Adrenal gland (tissue), 12 donors: ENCODE data around the gene CEACAM4. TPM values are rescaled to one million over a fixed set of nuclear protein-coding genes. Genes with fewer than 3 reads are reported as not detected.
A peak's percentile ranks its signal among the peaks of the same experiment; 100 is the strongest.

Source experiments
- DNase-seq, 7 donors: peaks; one replicate each; pipeline ENCODE4 v3.0.0-alpha.2; 2019 to 2020
- H3K27ac ChIP-seq, 5 donors: fragments of 200-600 bp; sonication (generic) in 4 of 5; 1 replicate in 3 of 5; 2 replicates in 2 of 5; pipeline versions ENCODE4 v1.5.1 to v1.8.0; 2016 to 2020; ENCODE audit warnings: mild to moderate bottlenecking in 1 of 5
- H3K27me3 ChIP-seq: fragments of 200-600 bp; 2 replicates; pipeline ENCODE4 v1.8.0; 2021
- H3K36me3 ChIP-seq, 2 donors: fragments of 200-600 bp; replicated peaks in 1 of 2; 1 replicate in 1 of 2; 2 replicates in 1 of 2; pipeline versions ENCODE4 v1.5.1 to v1.8.0; 2018 to 2022
- H3K4me1 ChIP-seq, 2 donors: fragments of 200-600 bp; replicated peaks in 1 of 2; 1 replicate in 1 of 2; 2 replicates in 1 of 2; pipeline versions ENCODE4 v1.5.1 to v1.8.0; 2018 to 2021
- H3K4me3 ChIP-seq, 4 donors: fragments of 200-600 bp; sonication (generic) in 3 of 4; one replicate each; pipeline ENCODE4 v1.5.1; 2016 to 2018
- H3K9me3 ChIP-seq, 3 donors: fragments of 200-600 bp; sonication (generic) in 1 of 3; replicated peaks in 1 of 3; 1 replicate in 2 of 3; 2 replicates in 1 of 3; pipeline versions ENCODE4 v1.5.1 to v1.8.0; 2016 to 2021
- POLR2A ChIP-seq, 2 donors: fragments of 450-650 bp; IDR thresholded peaks; one replicate each; pipeline ENCODE4 v1.6.1; 2017; ENCODE audit warnings: antibody characterized with exemption in 2 of 2, mild to moderate bottlenecking in 2 of 2, moderate library complexity in 1 of 2
- WGBS, 4 donors: extraction: QIAGEN DNeasy Blood & Tissue Kit in 2 of 4; methylation state at CpG; one replicate each; pipeline versions ENCODE4 v1.1.5 to v1.1.7; 2013 to 2017; 5-methylcytosine and 5-hydroxymethylcytosine counted together
- intact Hi-C, 2 donors: fragments of 100-400 bp; cut with DNase I; formaldehyde crosslinking; loops; one replicate each; pipeline versions ENCODE4 v1.14.1 to v1.15.0; 2022 to 2023
- polyA plus RNA-seq, 3 donors: library from polyadenylated mRNA; stranded (reverse); fragments of 200-250 nt in 2 of 3; fragments of 350-450 nt in 1 of 3; fragmentation: Illumina TruSeq in 1 of 3; extraction: RNeasy Lipid Tissue Mini Kit (QIAGEN cat#74804) in 1 of 3; gene quantifications; one replicate each; pipeline ENCODE4 v1.2.3, GENCODE V29; 2013 to 2014
- total RNA-seq, 9 donors: library from RNA; depleted of rRNA in 4 of 9; stranded (reverse); fragments of >200 nt in 4 of 9; fragments of 120-200 nt in 1 of 9; fragmentation: NEBNext Ultra II Directional in 1 of 9; extraction: Animal tissue kit (Norgen Biotek cat#: 25700) in 1 of 9; gene quantifications; one replicate each; pipeline versions ENCODE4 v1.1.0 to v1.2.4, GENCODE V29; 2013 to 2023
- TF ChIP-seq, protein P1 (sequence below), 6 experiments: fragments of 450-650 bp in 4 of 6; fragments of 200-600 bp in 2 of 6; sonication (generic) in 1 of 6; IDR thresholded peaks; 1 replicate in 5 of 6; 2 replicates in 1 of 6; pipeline versions ENCODE4 v1.5.1 to v1.8.0; 2016 to 2021; ENCODE audit warnings: antibody characterized with exemption in 6 of 6, mild to moderate bottlenecking in 2 of 6, moderate library complexity in 1 of 6
- donor health status: healthy with polysubstance abuse.
- donor health status: Bipolar disorder and iron deficiency.
- donor health status: DM: yes; HTN: yes; CAD: no.
- donor health status: DM: no; HTN: no; CAD: no.
- donor health status: DM: no; HTN: no; CAD: no.
- donor health status: DM: yes; HTN: yes; CAD: no.

Gene CEACAM4
- total and polyA plus RNA-seq, 12 donors = 0.19 to 1.6 (median 0.84) TPM; not detected in 3

- no peaks in the 10 kb centered on the region for H3K9me3 ChIP-seq
- H3K27me3 ChIP-seq = peaks cover 3% of the 10 kb centered on the region
- WGBS, 4 donors = 56 to 68% (median 64%) methylated on average over 4 of the region's 4 CpGs
- no peak overlapping the region for H3K4me3 ChIP-seq
- no peaks in the 10 kb centered on the region for H3K36me3 ChIP-seq
- no peak for DNase-seq
- no peaks in the 10 kb centered on the region for H3K4me1 ChIP-seq
- intact Hi-C loops = no loop called here
- H3K27ac ChIP-seq = no peak overlapping the region
- TF ChIP-seq, protein P1, sequence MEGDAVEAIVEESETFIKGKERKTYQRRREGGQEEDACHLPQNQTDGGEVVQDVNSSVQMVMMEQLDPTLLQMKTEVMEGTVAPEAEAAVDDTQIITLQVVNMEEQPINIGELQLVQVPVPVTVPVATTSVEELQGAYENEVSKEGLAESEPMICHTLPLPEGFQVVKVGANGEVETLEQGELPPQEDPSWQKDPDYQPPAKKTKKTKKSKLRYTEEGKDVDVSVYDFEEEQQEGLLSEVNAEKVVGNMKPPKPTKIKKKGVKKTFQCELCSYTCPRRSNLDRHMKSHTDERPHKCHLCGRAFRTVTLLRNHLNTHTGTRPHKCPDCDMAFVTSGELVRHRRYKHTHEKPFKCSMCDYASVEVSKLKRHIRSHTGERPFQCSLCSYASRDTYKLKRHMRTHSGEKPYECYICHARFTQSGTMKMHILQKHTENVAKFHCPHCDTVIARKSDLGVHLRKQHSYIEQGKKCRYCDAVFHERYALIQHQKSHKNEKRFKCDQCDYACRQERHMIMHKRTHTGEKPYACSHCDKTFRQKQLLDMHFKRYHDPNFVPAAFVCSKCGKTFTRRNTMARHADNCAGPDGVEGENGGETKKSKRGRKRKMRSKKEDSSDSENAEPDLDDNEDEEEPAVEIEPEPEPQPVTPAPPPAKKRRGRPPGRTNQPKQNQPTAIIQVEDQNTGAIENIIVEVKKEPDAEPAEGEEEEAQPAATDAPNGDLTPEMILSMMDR (IDR thresholded peaks at IDR 0.05) = no peak
Observed at GRCh38 chr19:41612483-41612882, 14.4 kb downstream of the CEACAM4 start.

GRCh38 chr19:41610789-41611188 is 16.1 kb downstream of the CEACAM4 start:
- DNase-seq = no peak

DNA sequence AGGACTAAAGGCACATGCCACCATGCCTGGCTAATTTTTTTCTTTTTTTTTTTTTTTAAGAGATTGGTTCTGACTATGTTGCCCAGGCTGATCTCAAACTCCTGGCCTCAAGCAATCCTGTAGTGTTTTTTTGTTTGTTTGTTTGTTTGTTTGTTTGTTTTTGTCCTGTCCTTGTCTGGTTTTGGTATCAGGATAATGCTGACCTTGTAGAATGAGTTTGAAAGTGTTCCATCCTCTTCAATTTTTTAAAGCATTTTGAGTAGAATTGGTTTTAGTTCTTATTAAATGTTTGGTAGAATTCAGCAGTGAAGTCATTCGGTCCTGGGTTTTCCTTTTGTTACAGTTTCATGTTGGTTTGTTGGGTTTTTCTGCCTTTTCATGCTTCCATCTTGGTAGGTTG is 19.2 kb downstream of the CEACAM4 start:
- no peaks in the 10 kb centered on the region for H3K9me3 ChIP-seq
- WGBS, 4 donors = 48 to 79% (median 69%) methylated on average over 1 of the region's 1 CpG
- no peak overlapping the region for H3K4me3 ChIP-seq

More at GRCh38 chr19:41610789-41611188, 16.1 kb downstream of the CEACAM4 start:
- Histone ChIP-seq H3K4me3 (no peak overlapping the region), H3K4me1 (no peaks in the 10 kb centered on the region), H3K36me3 (no peaks in the 10 kb centered on the region), H3K9me3 (no peaks in the 10 kb centered on the region), H3K27ac (no peak overlapping the region), H3K27me3 (peaks cover 3% of the 10 kb centered on the region)
- TF ChIP-seq, protein P1 (IDR thresholded peaks at IDR 0.05) = no peak
- no peak for TF ChIP-seq POLR2A (IDR thresholded peaks at IDR 0.05)
- intact Hi-C loops = no loop called here

DNA sequence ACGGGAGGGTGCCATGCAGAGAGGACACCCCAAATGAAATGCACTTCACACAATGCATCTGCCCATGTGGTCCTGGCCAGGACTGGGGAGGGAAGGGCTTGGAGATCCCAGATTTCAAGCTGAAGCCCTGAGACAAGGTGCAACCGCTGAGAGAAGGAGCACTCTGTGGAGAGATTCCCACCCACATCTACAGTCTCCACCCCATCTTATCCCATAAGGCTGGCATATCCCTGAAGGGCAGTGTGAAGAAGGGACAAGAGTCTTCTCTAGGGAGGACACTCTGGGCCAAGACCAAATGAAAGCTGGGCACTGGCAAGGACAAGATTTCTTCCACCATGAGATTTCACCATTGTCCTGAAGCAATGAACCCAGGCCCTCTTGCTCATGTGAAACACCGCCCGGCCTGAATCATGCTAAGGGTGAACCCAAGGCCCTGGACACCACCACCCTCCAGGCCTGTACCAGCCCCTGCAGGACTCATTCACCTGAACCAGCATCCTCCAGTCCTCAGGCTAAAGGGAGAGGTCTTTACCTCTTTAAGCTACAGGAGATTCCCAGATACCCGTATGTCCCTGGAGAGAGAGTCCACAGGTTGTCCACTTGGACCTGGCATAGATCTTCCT is 20.5 kb downstream of the CEACAM4 start:
- TF ChIP-seq POLR2A (IDR thresholded peaks at IDR 0.05) = no peak
- TF ChIP-seq, protein P1 (IDR thresholded peaks at IDR 0.05) = no peak
- intact Hi-C loops = no loop called here
- H3K36me3 ChIP-seq = no peaks in the 10 kb centered on the region
- H3K27ac ChIP-seq = no peak overlapping the region
- H3K4me1 ChIP-seq = no peaks in the 10 kb centered on the region
- no peak overlapping the region for H3K4me3 ChIP-seq
- H3K27me3 ChIP-seq = peaks cover 3% of the 10 kb centered on the region
- 67 to 84% (median 74%) methylated on average over 5 of the region's 5 CpGs for WGBS, 4 donors
- H3K9me3 ChIP-seq = no peaks in the 10 kb centered on the region
- peak in 1 of 7 donors; percentile 17 for DNase-seq

More for the DNA sequence above, 19.2 kb downstream of the CEACAM4 start:
- intact Hi-C loops = no loop called here
- H3K27ac ChIP-seq = no peak overlapping the region
- H3K27me3 ChIP-seq = peaks cover 3% of the 10 kb centered on the region
- no peaks in the 10 kb centered on the region for H3K36me3 ChIP-seq
- DNase-seq = no peak
- TF ChIP-seq POLR2A (IDR thresholded peaks at IDR 0.05) = no peak
- TF ChIP-seq, protein P1 (IDR thresholded peaks at IDR 0.05) = no peak
- H3K4me1 ChIP-seq = no peaks in the 10 kb centered on the region
